Activated CD4-positive, alpha-beta memory T cell treated with anti-CD3 and anti-CD28 coated beads, Interleukin-2, amount 10 ng/mL, durations not matched to agents 7 days and 5 days (primary cell): Measurements from ENCODE around the gene FOXJ2. TPM values are rescaled to one million over a fixed set of nuclear protein-coding genes. Genes with fewer than 3 reads are reported as not detected.

ENCODE experiments used
- CTCF ChIA-PET: fragments of 350-600 bp; sonication (Branson Sonifier 250); formaldehyde crosslinking; loops from one replicate; lab custom pipeline; 2021; ENCODE audit warnings: antibody characterized with exemption, inconsistent platforms; lab: Charles Lee
- POLR2A ChIA-PET: fragments of 350-600 bp; sonication (Branson Sonifier 250); formaldehyde crosslinking; loops from one replicate; lab custom pipeline; 2021; ENCODE audit warnings: antibody characterized with exemption; lab: Charles Lee
- DNase-seq: peaks from one replicate; pipeline ENCODE4 v3.0.0-alpha.2; 2020
- H3K27ac Mint-ChIP-seq: one replicate; pipeline ENCODE4 v1.8.0; 2021; ENCODE audit warnings: mild to moderate bottlenecking, mixed read lengths
- H3K27me3 Mint-ChIP-seq: one replicate; pipeline ENCODE4 v1.8.0; 2021; ENCODE audit warnings: mixed read lengths
- H3K36me3 Mint-ChIP-seq: one replicate; pipeline ENCODE4 v1.8.0; 2021; ENCODE audit warnings: low read depth, mixed read lengths
- H3K4me1 Mint-ChIP-seq: one replicate; pipeline ENCODE4 v1.8.0; 2021; ENCODE audit warnings: mixed read lengths
- H3K4me3 Mint-ChIP-seq: one replicate; pipeline ENCODE4 v1.8.0; 2021; ENCODE audit warnings: mild to moderate bottlenecking, mixed read lengths
- H3K9me3 Mint-ChIP-seq: one replicate; pipeline ENCODE4 v1.8.0; 2021; ENCODE audit warnings: mixed read lengths
- total RNA-seq, 2 experiments: library from RNA; stranded (reverse); gene quantifications; one replicate each; pipeline ENCODE4 v1.2.3, GENCODE V29; 2021

FOXJ2 gene
- total RNA-seq, 2 experiments from 2014 or later: 19.6 to 20.4 TPM

DNA sequence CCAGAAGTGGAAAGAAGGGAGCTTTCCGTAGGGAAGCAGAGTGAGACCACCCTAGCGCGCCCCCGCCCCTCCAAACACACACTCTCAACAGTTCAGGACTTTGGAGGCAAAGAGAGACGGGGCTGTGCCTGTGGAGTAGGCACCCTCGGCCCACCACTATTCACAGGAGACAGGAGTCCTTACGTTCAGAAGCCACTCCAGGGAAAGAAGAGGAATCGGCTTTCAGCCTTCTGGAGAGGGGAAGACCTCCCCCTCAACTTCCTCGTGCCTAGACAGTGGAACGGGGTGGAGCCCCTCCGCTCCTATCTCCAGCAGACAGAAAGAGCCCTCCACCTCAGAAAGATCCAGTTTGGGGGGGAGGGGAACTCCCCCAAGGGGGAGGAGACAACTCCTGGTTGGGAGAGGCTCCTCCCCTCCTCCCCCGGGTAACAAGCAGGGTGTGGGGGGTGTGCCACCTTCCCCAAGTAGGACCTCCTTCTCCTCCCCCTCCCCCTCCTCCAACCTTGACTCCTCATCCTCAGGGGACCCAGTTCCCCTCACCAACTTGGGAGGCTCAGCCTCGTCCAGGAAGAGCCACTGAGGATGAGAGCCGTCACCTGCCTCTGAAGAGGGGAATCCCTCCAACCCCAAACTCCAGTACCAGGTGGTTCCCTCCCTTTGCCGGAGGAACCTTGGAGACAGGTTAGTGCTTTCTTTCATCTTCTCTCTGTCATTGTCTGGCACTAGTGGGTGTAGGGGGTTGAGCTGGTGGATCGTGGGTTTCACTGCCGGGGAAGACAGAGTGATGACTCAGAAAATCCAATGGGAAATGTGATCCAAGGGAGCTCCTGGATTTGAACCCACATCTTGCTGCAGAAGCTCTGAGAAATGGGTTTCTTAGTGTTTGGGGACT, 883 bp downstream of the FOXJ2 start:
- peak; percentile 46 for DNase-seq
- Mint-ChIP-seq H3K4me1 (peaks cover 56% of the 10 kb centered on the region), H3K27ac (peak overlapping the region; percentile 44), H3K36me3 (peaks cover 7% of the 10 kb centered on the region), H3K4me3 (peak overlapping the region; percentile 84), H3K9me3 (no peaks in the 10 kb centered on the region), H3K27me3 (no peaks in the 10 kb centered on the region)
- ChIA-PET POLR2A (interaction anchor here (1.0 to 1.4 kb wide), 4 partner anchors 11 to 100 kb away, joined by 3 to 6 read pairs (median 4); partner anchors contain the start of genes C3AR1 and SLC2A3), CTCF (interaction anchor here (0.6 to 3.9 kb wide), 5 partner anchors 11 to 176 kb away, joined by 4 to 15 read pairs (median 5); no protein-coding TSS in a partner anchor)

DNA sequence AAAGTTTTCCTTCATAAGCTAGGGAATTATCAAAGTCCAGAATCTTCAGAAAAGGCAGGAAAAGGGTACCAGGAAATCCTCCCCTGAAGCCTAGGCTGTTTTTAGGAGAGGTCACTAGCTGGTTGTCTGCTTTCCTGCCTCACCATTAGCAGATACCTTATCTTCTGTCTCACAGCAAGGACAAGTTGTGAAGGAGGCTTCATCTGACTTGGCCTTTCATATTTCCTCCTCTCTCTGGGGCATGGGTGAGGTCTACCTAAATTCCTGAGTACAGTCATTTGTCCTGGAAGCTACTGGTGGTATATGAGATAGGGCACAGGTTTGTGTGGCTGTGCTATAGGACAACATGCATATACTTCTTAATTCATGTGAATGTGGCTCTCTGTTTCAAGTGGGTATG, 2.3 kb downstream of the FOXJ2 start:
- no peaks in the 10 kb centered on the region for H3K9me3 Mint-ChIP-seq
- no peaks in the 10 kb centered on the region for H3K27me3 Mint-ChIP-seq
- peak overlapping the region; percentile 84 for H3K4me3 Mint-ChIP-seq
- H3K27ac Mint-ChIP-seq: no peak overlapping the region
- DNase-seq: no peak
- POLR2A ChIA-PET: interaction anchor here (0.6 to 1.4 kb wide), 2 partner anchors 8 to 31 kb away, joined by 3 read pairs; partner anchors contain the start of gene C3AR1
- CTCF ChIA-PET: interaction anchor here (1.3 to 3.9 kb wide), 3 partner anchors 10 to 43 kb away, joined by 4 to 15 read pairs (median 9); no protein-coding TSS in a partner anchor
- peaks cover 66% of the 10 kb centered on the region for H3K4me1 Mint-ChIP-seq
- peaks cover 9% of the 10 kb centered on the region for H3K36me3 Mint-ChIP-seq

DNA sequence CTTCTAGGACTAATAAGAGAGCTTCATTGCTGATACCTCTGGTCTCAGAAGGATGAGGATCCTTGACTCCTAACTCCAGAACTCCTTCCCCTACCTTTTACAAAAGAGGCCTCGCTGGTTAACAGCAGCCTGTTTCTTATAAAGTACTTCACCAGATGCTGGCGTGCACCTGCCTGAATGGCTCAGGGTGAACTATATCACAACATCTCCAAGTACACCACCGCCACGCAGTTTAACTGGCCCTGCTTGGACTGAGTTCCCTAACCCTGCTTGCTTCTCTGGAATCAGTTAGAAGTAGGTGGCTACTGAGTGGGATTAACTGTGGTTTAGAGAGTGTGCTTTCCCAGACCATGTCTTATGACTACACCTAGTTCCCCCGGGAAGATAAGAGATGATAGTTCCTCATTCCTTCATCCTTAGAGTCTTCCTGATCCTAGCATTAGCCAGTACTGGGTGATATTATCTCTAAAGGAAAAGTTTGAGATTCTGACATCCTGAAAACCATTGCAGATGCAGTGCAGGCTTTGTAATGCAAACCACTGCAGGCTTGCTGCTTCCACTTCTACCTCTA, 3.0 kb downstream of the FOXJ2 start:
- Mint-ChIP-seq H3K4me1 (peaks cover 66% of the 10 kb centered on the region), H3K27ac (no peak overlapping the region)
- POLR2A ChIA-PET: interaction anchor here (0.6 kb wide), 1 partner anchor 9 kb away, joined by 3 read pairs; no protein-coding TSS in a partner anchor

DNA sequence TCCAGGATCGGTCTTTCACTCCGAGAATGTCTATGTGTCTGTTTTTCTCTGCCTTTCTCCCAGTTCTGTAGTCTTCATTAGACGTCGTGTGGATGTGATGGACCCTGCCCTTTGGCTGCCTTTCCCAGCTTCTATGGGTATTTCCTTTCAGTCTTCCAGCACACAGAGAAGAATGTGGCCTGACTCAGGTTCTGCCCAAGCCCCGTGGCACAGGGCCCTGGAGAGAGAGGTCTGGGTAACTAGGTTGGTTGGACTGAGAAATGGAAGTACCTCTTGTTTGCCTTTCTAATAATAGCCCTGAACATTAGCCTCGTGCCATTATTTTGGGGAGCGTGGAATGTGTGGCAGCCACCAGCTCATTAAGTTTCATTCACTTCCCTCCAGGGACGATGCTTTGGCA, 3.8 kb downstream of the FOXJ2 start:
- Mint-ChIP-seq H3K4me1 (peaks cover 65% of the 10 kb centered on the region), H3K4me3 (no peak overlapping the region), H3K9me3 (no peaks in the 10 kb centered on the region), H3K27me3 (no peaks in the 10 kb centered on the region), H3K27ac (no peak overlapping the region), H3K36me3 (peaks cover 15% of the 10 kb centered on the region)
- POLR2A ChIA-PET: no interaction called here
- DNase-seq: no peak
- CTCF ChIA-PET: interaction anchor here (1.2 to 3.9 kb wide), 3 partner anchors 7 to 42 kb away, joined by 3 to 15 read pairs (median 7); no protein-coding TSS in a partner anchor

More for the DNA sequence above, 3.0 kb downstream of the FOXJ2 start:
- no peaks in the 10 kb centered on the region for H3K27me3 Mint-ChIP-seq
- no peaks in the 10 kb centered on the region for H3K9me3 Mint-ChIP-seq
- DNase-seq: no peak
- no peak overlapping the region for H3K4me3 Mint-ChIP-seq
- CTCF ChIA-PET: interaction anchor here (0.6 to 3.9 kb wide), 5 partner anchors 8 to 71 kb away, joined by 3 to 15 read pairs (median 3); no protein-coding TSS in a partner anchor
- H3K36me3 Mint-ChIP-seq: peaks cover 10% of the 10 kb centered on the region

DNA sequence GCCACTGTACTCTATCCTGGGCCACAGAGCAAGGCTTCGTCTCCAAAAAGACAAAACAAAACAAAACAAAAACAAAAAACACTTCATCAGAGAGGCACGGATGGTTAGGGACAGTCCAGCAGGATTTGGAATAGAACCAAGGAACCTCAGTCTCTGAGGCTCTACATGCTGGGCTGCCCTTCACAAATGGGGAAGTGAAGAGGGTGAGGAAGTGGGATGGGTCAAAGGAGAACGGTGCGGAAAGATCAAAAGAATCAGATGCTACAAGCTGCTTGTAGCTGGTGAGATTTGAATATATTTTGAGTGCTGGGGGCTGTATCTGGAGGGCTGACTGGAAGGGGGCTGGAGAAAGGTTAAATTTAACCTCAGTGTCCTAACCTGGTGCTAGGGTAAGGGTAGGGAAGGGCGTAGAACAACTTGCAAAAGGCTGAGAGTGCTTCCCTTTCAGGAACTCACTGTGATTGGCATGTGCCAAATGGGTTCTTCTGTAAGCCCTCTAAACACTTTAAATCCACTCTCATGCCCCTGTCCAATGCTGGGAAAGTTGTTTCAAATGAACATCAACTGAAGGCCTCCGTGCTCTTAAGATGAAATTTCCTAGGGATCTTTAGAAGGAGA, 4.6 kb downstream of the FOXJ2 start:
- no peaks in the 10 kb centered on the region for H3K9me3 Mint-ChIP-seq
- no peak overlapping the region for H3K4me3 Mint-ChIP-seq
- H3K36me3 Mint-ChIP-seq: peaks cover 20% of the 10 kb centered on the region
- H3K27me3 Mint-ChIP-seq: no peaks in the 10 kb centered on the region
- no peak for DNase-seq
- H3K27ac Mint-ChIP-seq: no peak overlapping the region
- ChIA-PET CTCF (interaction anchor here (1.3 to 2.7 kb wide), 4 partner anchors 9 to 104 kb away, joined by 3 to 9 read pairs (median 6); no protein-coding TSS in a partner anchor), POLR2A (interaction anchor here (1.3 to 3.1 kb wide), 2 partner anchors 10 to 44 kb away, joined by 4 to 20 read pairs; no protein-coding TSS in a partner anchor)
- peaks cover 60% of the 10 kb centered on the region for H3K4me1 Mint-ChIP-seq

DNA sequence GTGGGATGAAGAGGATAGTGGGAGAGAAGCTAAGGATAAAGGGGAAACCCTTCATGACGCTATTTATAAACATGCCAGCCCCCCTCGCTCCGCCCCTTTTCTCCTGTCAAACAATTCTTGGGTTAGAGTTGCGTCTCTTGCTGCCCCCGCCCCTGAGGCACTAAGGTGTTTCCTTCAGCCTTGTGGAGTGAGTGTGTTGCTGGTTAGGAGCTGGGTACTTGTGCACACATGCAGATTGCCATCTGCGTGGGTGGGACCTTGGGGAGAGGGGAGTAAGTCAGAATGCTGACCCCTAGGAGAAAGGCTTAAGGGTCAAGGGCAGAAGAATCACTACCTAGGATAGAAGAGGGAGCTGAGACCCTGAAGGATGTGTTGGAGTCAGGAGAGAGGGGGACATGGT, 5.4 kb downstream of the FOXJ2 start:
- ChIA-PET CTCF (interaction anchor here (1.2 to 2.7 kb wide), 5 partner anchors 11 to 177 kb away, joined by 3 to 9 read pairs (median 5); no protein-coding TSS in a partner anchor), POLR2A (interaction anchor here (1.2 to 3.1 kb wide), 4 partner anchors 11 to 50 kb away, joined by 3 to 20 read pairs (median 6); no protein-coding TSS in a partner anchor)
- Mint-ChIP-seq H3K27me3 (no peaks in the 10 kb centered on the region), H3K4me1 (peaks cover 59% of the 10 kb centered on the region), H3K27ac (no peak overlapping the region), H3K36me3 (peaks cover 26% of the 10 kb centered on the region), H3K4me3 (no peak overlapping the region), H3K9me3 (no peaks in the 10 kb centered on the region)
- no peak for DNase-seq

DNA sequence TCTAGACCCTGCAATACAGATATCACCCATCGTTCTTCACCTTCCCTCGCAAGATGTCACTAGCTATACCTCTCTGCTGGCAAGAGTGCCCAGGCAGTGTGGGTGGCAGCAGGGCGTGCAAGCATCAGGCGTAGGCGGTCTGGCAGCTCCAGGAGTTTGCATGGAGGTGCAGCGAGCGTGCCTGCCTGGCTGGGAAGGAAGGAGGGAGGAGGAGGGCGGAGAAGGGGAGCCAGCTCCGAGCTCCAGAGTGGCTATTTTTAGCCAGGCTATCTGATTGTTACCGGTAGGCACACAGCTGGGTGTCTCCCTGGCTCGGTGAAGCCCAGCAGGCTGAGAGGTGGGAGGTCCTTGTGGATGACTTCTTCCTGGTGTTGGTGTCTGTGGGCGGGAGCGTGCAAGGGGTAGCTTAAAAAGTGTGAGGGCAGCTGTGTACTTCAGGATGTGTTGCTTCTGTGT, 6.2 kb downstream of the FOXJ2 start:
- DNase-seq: peak; percentile 37
- Mint-ChIP-seq H3K4me1 (peaks cover 55% of the 10 kb centered on the region), H3K27ac (no peak overlapping the region), H3K27me3 (no peaks in the 10 kb centered on the region), H3K36me3 (peaks cover 31% of the 10 kb centered on the region), H3K4me3 (peak overlapping the region; percentile 25), H3K9me3 (no peaks in the 10 kb centered on the region)
- ChIA-PET POLR2A (interaction anchor here (1.2 to 3.1 kb wide), 6 partner anchors 11 to 106 kb away, joined by 3 to 20 read pairs (median 4); partner anchors contain the start of gene C3AR1), CTCF (interaction anchor here (0.6 to 2.7 kb wide), 7 partner anchors 11 to 178 kb away, joined by 3 to 9 read pairs (median 3); no protein-coding TSS in a partner anchor)

DNA sequence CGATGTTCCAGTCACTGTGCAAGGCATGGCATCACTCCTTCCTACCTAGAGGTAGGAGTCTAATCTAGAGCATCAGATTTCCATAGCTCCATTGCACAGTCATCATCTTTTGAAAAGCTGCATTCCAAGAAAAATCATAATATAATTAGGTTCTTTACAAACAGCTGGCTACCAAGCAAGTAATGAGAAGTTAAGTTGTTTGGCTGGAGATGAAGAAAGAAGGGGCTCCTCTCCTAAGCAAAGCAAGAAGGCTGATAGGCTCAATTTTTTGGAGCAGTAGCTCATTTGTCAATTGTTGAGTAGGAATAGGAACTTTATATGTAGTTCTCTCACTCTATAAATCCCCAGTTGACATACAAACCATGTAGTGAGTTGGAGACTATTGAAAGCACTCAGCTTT, 8.3 kb downstream of the FOXJ2 start:
- DNase-seq: no peak
- H3K27ac Mint-ChIP-seq: no peak overlapping the region
- peaks cover 35% of the 10 kb centered on the region for H3K4me1 Mint-ChIP-seq
- no peaks in the 10 kb centered on the region for H3K27me3 Mint-ChIP-seq
- peaks cover 38% of the 10 kb centered on the region for H3K36me3 Mint-ChIP-seq
- ChIA-PET CTCF (interaction anchor here (0.6 to 1.6 kb wide), 6 partner anchors 13 to 196 kb away, joined by 3 to 6 read pairs (median 4); partner anchors contain the start of gene C3AR1), POLR2A (interaction anchor here (0.9 to 1.4 kb wide), 3 partner anchors 9 to 13 kb away, joined by 4 to 6 read pairs (median 5); partner anchors contain the start of gene FOXJ2)
- H3K9me3 Mint-ChIP-seq: no peaks in the 10 kb centered on the region
- H3K4me3 Mint-ChIP-seq: no peak overlapping the region

DNA sequence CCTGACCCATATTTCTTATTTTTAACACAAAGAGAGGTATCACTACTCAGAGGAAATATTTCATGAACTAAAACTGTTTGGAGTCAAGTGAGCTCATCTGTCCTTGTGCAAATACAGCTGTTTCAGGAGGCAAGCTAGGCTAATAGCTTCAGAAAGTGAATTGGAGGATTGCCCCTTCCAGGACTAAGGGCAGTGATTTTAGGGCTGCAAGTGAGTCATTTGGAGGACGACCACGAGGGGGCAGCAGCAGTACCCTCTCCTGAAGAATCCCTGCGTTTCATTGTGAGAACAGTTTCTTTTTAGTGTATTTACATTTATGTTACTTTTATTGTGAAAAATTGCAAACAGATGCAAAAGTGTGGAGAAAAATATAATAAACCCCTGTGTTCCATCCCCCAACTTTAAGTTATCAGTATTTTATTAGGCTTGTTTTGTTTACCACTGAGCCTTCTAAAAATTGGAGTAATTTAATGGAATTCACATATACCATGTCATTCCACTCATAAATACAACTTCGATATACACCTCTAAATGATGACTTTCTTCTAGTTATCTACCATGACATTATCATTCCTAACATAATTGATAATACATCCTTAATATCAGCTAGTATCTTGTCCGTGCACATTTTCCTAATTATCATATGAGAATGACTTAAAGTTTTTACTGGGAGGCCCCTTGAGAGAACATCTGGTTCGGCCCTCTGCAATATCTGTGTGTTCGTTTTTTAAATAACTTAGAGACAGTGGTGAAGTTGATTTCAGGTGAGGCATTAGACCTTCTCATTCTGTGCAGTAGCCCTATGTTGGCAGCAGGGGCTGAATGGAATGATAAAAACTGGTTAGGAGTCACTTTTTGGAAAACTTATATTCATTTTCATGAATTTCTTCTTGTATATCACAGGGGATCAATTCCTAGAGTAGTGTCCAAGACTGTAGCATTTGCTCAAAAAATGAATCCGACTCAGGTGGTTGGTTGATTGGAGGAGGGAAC, 13.7 kb downstream of the FOXJ2 start:
- Mint-ChIP-seq H3K4me3 (no peak overlapping the region), H3K36me3 (peaks cover 73% of the 10 kb centered on the region), H3K27me3 (no peaks in the 10 kb centered on the region), H3K9me3 (no peaks in the 10 kb centered on the region), H3K27ac (no peak overlapping the region), H3K4me1 (peaks cover 29% of the 10 kb centered on the region)
- peak; percentile 85 for DNase-seq
- CTCF ChIA-PET: interaction anchor here (0.6 to 9.2 kb wide), 15 partner anchors 8 to 113 kb away, joined by 3 to 105 read pairs (median 4); no protein-coding TSS in a partner anchor
- POLR2A ChIA-PET: interaction anchor here (1.1 kb wide), 1 partner anchor 31 kb away, joined by 5 read pairs; no protein-coding TSS in a partner anchor

DNA sequence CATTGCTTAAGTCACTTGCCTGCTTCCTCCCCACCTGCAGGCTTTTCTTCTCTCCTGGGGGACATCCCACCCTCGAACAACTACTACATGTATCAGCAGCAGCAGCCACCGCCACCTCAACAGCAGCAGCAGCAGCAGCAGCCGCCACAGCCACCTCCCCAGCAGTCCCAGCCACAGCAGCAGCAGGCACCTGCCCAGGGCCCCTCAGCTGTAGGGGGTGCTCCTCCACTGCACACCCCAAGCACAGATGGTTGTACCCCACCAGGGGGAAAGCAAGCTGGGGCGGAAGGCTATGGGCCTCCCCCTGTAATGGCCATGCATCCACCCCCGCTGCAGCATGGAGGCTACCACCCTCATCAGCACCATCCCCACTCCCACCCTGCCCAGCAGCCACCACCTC, 15.3 kb downstream of the FOXJ2 start:
- peaks cover 74% of the 10 kb centered on the region for H3K36me3 Mint-ChIP-seq

DNA sequence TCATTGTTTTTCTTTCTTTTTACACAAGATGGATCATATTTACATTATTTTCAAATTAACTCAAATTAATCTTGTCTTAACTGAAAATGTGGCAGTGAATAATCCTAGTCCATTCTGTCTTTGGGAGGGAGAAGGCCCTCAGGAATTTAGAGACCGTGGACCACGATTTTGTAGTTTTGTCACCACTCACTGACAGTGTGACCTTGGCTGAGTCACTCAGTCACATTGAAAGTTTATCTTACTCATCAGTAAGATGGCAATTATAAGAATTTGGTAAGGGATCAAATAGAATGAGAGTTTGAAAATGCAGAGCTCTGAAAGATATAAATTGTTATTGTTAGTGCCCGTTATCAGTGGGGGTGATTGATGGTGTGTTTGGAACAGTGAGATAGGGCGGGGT, 16.4 kb downstream of the FOXJ2 start:
- ChIA-PET POLR2A (no interaction called here), CTCF (interaction anchor here (0.6 to 9.2 kb wide), 2 partner anchors 24 to 29 kb away, joined by 3 to 105 read pairs; no protein-coding TSS in a partner anchor)
- Mint-ChIP-seq H3K9me3 (no peaks in the 10 kb centered on the region), H3K27ac (no peak overlapping the region), H3K36me3 (peaks cover 75% of the 10 kb centered on the region), H3K4me3 (no peak overlapping the region), H3K4me1 (peaks cover 29% of the 10 kb centered on the region), H3K27me3 (no peaks in the 10 kb centered on the region)
- no peak for DNase-seq

More for the DNA sequence above, 15.3 kb downstream of the FOXJ2 start:
- no peak overlapping the region for H3K4me3 Mint-ChIP-seq
- POLR2A ChIA-PET: no interaction called here
- H3K4me1 Mint-ChIP-seq: peaks cover 29% of the 10 kb centered on the region
- H3K27me3 Mint-ChIP-seq: no peaks in the 10 kb centered on the region
- no peaks in the 10 kb centered on the region for H3K9me3 Mint-ChIP-seq
- DNase-seq: no peak
- CTCF ChIA-PET: interaction anchor here (0.6 to 9.2 kb wide), 2 partner anchors 17 to 30 kb away, joined by 3 to 105 read pairs; no protein-coding TSS in a partner anchor
- H3K27ac Mint-ChIP-seq: no peak overlapping the region
